ENCODE measurements around the gene ZNF367.

DNA sequence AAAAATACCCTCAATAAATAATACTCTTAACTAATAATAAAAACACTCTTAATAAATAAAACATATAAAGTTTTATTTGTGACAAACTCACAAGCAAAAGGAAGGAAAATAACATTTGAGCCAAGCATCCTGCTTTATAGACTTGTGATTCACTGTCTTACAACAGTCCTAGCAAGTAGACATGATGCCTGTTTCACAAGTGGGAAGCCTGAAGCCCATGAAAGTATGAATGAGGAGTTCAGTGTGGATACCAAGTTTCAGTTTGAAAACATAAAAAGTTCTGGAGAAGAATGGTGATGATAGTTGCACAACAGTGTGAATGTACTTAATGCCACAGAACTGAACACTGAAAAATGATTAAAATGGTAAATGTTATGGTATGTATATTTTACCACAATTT, 42.7 kb upstream of the ZNF367 start:
- TF ChIP-seq POLR2AphosphoS5 (IDR thresholded peaks at IDR 0.05; ENCODE audit: borderline replicate concordance, low read depth, low read length) (no peak), EZH2 (IDR thresholded peaks at IDR 0.05) (no peak), FOXP2 (optimal IDR thresholded peaks at IDR 0.05; ENCODE audit: control extremely low read depth, extremely low read length, insufficient read depth) (no peak)
